ENCODE data around the gene ZDHHC11. TPM values are rescaled to one million over a fixed set of nuclear protein-coding genes. Genes with fewer than 3 reads are reported as not detected.
A peak's percentile ranks its signal among the peaks of the same experiment; 100 is the strongest.
"Not testable (repeated sequence)": the region's sequence is repeated elsewhere in the genome, so short reads cannot be mapped to it uniquely, and the experiment has no call there.

Gene ZDHHC11
- polyA plus RNA-seq, 4 donors, result 4.9 to 40.5 (median 6.5) TPM

GRCh38 chr5:787224-787856 is 63.4 kb downstream of the ZDHHC11 start:
- not testable (repeated sequence) for H3K27ac ChIP-seq (ENCODE audit: low read depth in 1 of 3, low read length in 2 of 3); H3K4me1 ChIP-seq (ENCODE audit: control insufficient read depth in 3 of 3, insufficient read depth in 2 of 3, low read depth in 1 of 3, low read length in 2 of 3); DNase-seq; H3K36me3 ChIP-seq (ENCODE audit: control insufficient read depth in 3 of 3, insufficient read depth in 2 of 3, low read depth in 1 of 3, low read length in 3 of 3); H3K27me3 ChIP-seq (ENCODE audit: control insufficient read depth in 3 of 3, insufficient read depth in 3 of 3, low read length in 3 of 3); FAIRE-seq; H3K4me3 ChIP-seq (ENCODE audit: low read depth in 1 of 3, low read length in 3 of 3)
- WGBS, 3 donors, result 93 to 97% (median 94%) methylated on average over 7 to 14 of the region's 18 CpGs
- H3K9me3 ChIP-seq (ENCODE audit: control insufficient read depth in 2 of 2, insufficient read depth in 1 of 2, low read depth in 1 of 2, low read length in 1 of 2), result peaks cover 0 to 22% of the 10 kb centered on the region in 2 donors

DNA sequence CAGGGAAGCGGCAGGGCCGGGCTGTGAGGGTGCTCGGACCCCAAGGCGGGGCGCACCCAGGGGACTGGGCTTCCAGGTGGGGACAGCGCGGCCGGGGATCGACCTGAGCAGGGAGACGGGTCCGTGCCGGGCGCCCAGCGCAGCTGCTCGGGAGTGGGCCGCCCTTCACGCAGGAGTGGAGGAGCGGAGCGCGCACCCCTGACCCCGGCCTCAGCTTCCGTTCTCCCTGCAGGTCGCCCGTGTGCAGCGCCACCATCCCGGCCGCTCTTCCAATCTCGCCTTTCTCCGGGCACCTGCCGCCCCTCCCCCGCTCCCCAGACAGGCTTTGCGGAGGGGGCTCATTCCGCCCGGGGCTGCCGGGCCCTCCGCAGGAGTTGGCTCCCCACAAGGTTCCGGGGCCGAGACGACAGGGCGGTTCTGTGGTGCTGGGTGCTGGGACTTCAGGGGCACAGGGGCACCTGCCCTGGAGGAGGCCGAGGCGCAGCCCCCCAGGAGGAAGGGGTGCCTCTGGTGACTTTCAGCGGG is 65.5 kb downstream of the ZDHHC11 start:
- peak in 1 of 2 donors; percentile 46 for DNase-seq
- WGBS, 3 donors, result 0 to 2% (median 1%) methylated on average over 7 to 41 of the region's 43 CpGs
- Histone ChIP-seq H3K4me3 (ENCODE audit: low read depth in 1 of 3, low read length in 3 of 3) (peak overlapping the region; percentile 36 to 75 (median 46)), H3K9me3 (ENCODE audit: control insufficient read depth in 2 of 2, insufficient read depth in 1 of 2, low read depth in 1 of 2, low read length in 1 of 2) (peaks cover 0 to 22% of the 10 kb centered on the region in 2 donors)
- not testable (repeated sequence) for FAIRE-seq; H3K36me3 ChIP-seq (ENCODE audit: control insufficient read depth in 3 of 3, insufficient read depth in 2 of 3, low read depth in 1 of 3, low read length in 3 of 3); H3K27ac ChIP-seq (ENCODE audit: low read depth in 1 of 3, low read length in 2 of 3); H3K4me1 ChIP-seq (ENCODE audit: control insufficient read depth in 3 of 3, insufficient read depth in 2 of 3, low read depth in 1 of 3, low read length in 2 of 3); H3K27me3 ChIP-seq (ENCODE audit: control insufficient read depth in 3 of 3, insufficient read depth in 3 of 3, low read length in 3 of 3)

- peak within 1 kb of the TSS; percentile 13 to 65 (median 43) for H3K27ac ChIP-seq (ENCODE audit: low read depth in 1 of 3, low read length in 2 of 3)
- peak in 1 of 2 donors; percentile 95 for DNase-seq
- H3K27me3 ChIP-seq (ENCODE audit: control insufficient read depth in 3 of 3, insufficient read depth in 3 of 3, low read length in 3 of 3); FAIRE-seq; H3K4me1 ChIP-seq (ENCODE audit: control insufficient read depth in 3 of 3, insufficient read depth in 2 of 3, low read depth in 1 of 3, low read length in 2 of 3); H3K36me3 ChIP-seq (ENCODE audit: control insufficient read depth in 3 of 3, insufficient read depth in 2 of 3, low read depth in 1 of 3, low read length in 3 of 3): not testable (repeated sequence)
- 0 to 1% (median 1%) methylated on average over 38 to 101 of the region's 101 CpGs for WGBS, 3 donors
- peaks cover 0 to 19% of the 10 kb centered on the region in 2 donors for H3K9me3 ChIP-seq (ENCODE audit: control insufficient read depth in 2 of 2, insufficient read depth in 1 of 2, low read depth in 1 of 2, low read length in 1 of 2)
- peak within 1 kb of the TSS; percentile 46 to 75 (median 74) for H3K4me3 ChIP-seq (ENCODE audit: low read depth in 1 of 3, low read length in 3 of 3)
Observed at GRCh38 chr5:784428-785177, 66.2 kb downstream of the ZDHHC11 start, which contains the start of gene ZDHHC11B. Gene ZDHHC11B (minus strand): TSS chr5:784729. CDS start chr5:766919, 17,810 bp downstream.

DNA sequence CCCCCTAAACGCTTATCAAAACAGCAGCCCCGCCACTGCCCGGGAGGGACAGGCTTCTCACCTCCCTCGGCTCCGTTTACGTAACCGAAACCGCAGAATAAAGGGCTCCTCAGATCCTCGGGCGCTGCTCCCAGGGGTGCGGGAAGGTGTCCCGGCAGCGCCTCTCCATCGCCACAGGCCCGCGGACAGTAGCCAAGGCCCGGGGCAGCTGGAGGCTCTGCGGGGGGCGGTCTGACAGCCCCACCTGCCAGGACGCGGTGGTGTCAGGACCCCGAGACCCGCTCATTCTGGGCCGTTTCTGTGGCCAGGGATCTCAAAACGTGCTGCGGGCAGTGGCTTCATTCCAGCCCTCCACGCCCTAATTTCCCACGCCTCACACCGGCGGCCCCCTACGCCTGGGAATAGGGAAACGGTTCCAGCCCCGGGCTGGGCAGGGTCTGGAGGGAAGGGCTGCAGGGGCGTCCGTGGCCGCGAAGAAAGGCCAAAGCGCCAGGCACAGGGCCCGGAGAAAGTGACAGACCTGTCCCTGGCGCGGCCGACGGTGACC is 66.8 kb downstream of the ZDHHC11 start:
- WGBS, 3 donors, result 0 to 1% methylated on average over 38 to 43 of the region's 43 CpGs; no CpG with 5 or more reads in 1 of the 3 donors
- H3K27me3 ChIP-seq (ENCODE audit: control insufficient read depth in 3 of 3, insufficient read depth in 3 of 3, low read length in 3 of 3); H3K36me3 ChIP-seq (ENCODE audit: control insufficient read depth in 3 of 3, insufficient read depth in 2 of 3, low read depth in 1 of 3, low read length in 3 of 3); FAIRE-seq; H3K4me1 ChIP-seq (ENCODE audit: control insufficient read depth in 3 of 3, insufficient read depth in 2 of 3, low read depth in 1 of 3, low read length in 2 of 3): not testable (repeated sequence)
- Histone ChIP-seq H3K4me3 (ENCODE audit: low read depth in 1 of 3, low read length in 3 of 3) (peak overlapping the region; percentile 36 to 75 (median 74)), H3K9me3 (ENCODE audit: control insufficient read depth in 2 of 2, insufficient read depth in 1 of 2, low read depth in 1 of 2, low read length in 1 of 2) (peaks cover 0 to 16% of the 10 kb centered on the region in 2 donors), H3K27ac (ENCODE audit: low read depth in 1 of 3, low read length in 2 of 3) (peak overlapping the region; percentile 13 to 65 (median 43))
- peak in 1 of 2 donors; percentile 82 for DNase-seq

DNA sequence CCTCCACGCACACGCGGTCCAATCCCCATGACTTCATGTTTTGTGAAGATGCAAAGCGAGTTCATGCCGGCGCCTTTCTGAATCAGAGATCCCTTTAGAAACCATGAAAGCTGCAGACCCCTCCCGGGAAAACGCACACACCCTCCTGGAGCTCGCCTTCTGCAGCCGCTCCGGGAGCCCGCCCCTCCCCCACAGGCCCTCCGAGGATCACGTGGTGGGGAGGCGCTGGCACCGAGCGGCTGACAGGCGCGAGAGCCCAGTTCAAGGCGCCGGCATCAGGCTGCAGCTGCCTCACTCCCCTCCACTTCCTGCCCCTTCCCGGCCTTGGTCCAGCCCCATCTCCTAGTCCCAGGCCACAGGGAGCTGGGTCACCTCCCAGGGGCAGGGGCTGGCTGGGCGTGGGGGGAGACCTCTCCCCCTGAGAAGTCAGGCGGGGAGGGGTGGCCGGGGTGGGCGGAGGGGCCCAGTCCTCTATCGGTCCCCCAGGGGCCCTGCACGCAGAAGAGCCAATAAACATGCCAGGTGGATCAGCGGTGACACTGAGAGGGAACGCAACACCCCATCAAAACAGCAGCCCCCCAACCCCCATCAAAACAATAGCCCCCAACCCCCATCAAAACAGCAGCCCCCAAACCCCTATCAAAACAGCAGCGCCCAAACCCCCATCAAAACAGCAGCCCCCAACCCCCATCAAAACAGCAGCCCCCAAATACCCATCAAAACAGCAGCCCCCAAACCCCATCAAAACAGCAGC is 67.6 kb downstream of the ZDHHC11 start:
- DNase-seq; H3K27ac ChIP-seq (ENCODE audit: low read depth in 1 of 3, low read length in 2 of 3); H3K36me3 ChIP-seq (ENCODE audit: control insufficient read depth in 3 of 3, insufficient read depth in 2 of 3, low read depth in 1 of 3, low read length in 3 of 3); H3K4me1 ChIP-seq (ENCODE audit: control insufficient read depth in 3 of 3, insufficient read depth in 2 of 3, low read depth in 1 of 3, low read length in 2 of 3); H3K9me3 ChIP-seq (ENCODE audit: control insufficient read depth in 2 of 2, insufficient read depth in 1 of 2, low read depth in 1 of 2, low read length in 1 of 2); H3K27me3 ChIP-seq (ENCODE audit: control insufficient read depth in 3 of 3, insufficient read depth in 3 of 3, low read length in 3 of 3); FAIRE-seq: not testable (repeated sequence)
- WGBS, 3 donors, result 2 to 4% (median 3%) methylated on average over 19 to 30 of the region's 31 CpGs
- peak overlapping the region in 2 of 3 donors; percentile 74 to 75 for H3K4me3 ChIP-seq (ENCODE audit: low read depth in 1 of 3, low read length in 3 of 3)

DNA sequence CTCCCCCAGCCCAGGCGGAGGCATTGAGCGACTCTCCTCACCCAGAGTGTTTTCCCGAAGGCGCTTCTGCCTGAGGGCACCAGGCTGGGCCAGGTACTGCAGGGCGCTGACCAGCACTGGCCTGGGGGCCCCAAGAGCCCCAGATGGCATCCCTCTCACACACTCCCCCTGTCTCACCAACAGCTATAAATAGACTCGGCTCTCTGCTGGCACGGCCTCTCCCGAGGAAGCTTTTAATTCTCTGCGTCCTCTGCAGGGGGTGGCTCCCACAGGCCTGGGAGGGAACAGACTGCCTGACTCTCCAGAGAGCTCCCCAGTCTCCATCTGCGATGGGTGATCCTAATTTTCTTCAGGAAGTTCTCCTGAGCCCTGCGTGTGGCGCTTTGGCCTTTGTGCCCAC is 68.4 kb downstream of the ZDHHC11 start:
- not testable (repeated sequence) for H3K36me3 ChIP-seq (ENCODE audit: control insufficient read depth in 3 of 3, insufficient read depth in 2 of 3, low read depth in 1 of 3, low read length in 3 of 3); H3K4me3 ChIP-seq (ENCODE audit: low read depth in 1 of 3, low read length in 3 of 3); H3K27ac ChIP-seq (ENCODE audit: low read depth in 1 of 3, low read length in 2 of 3); H3K27me3 ChIP-seq (ENCODE audit: control insufficient read depth in 3 of 3, insufficient read depth in 3 of 3, low read length in 3 of 3); DNase-seq; H3K9me3 ChIP-seq (ENCODE audit: control insufficient read depth in 2 of 2, insufficient read depth in 1 of 2, low read depth in 1 of 2, low read length in 1 of 2); FAIRE-seq; H3K4me1 ChIP-seq (ENCODE audit: control insufficient read depth in 3 of 3, insufficient read depth in 2 of 3, low read depth in 1 of 3, low read length in 2 of 3)
- WGBS, 3 donors, result no CpG with 5 or more reads among the region's 12 CpGs

GRCh38 chr5:780571-780970 is 70.2 kb downstream of the ZDHHC11 start:
- not testable (repeated sequence) for H3K4me1 ChIP-seq (ENCODE audit: control insufficient read depth in 3 of 3, insufficient read depth in 2 of 3, low read depth in 1 of 3, low read length in 2 of 3); H3K9me3 ChIP-seq (ENCODE audit: control insufficient read depth in 2 of 2, insufficient read depth in 1 of 2, low read depth in 1 of 2, low read length in 1 of 2); H3K27me3 ChIP-seq (ENCODE audit: control insufficient read depth in 3 of 3, insufficient read depth in 3 of 3, low read length in 3 of 3); FAIRE-seq; H3K4me3 ChIP-seq (ENCODE audit: low read depth in 1 of 3, low read length in 3 of 3); DNase-seq; H3K27ac ChIP-seq (ENCODE audit: low read depth in 1 of 3, low read length in 2 of 3)
- peaks cover 0 to 19% (median 0%) of the 10 kb centered on the region in 3 donors for H3K36me3 ChIP-seq (ENCODE audit: control insufficient read depth in 3 of 3, insufficient read depth in 2 of 3, low read depth in 1 of 3, low read length in 3 of 3)
- 88 to 90% (median 89%) methylated on average over 11 to 17 of the region's 17 CpGs for WGBS, 3 donors

- not testable (repeated sequence) for H3K27ac ChIP-seq (ENCODE audit: low read depth in 1 of 3, low read length in 2 of 3); DNase-seq; FAIRE-seq; H3K9me3 ChIP-seq (ENCODE audit: control insufficient read depth in 2 of 2, insufficient read depth in 1 of 2, low read depth in 1 of 2, low read length in 1 of 2); H3K4me3 ChIP-seq (ENCODE audit: low read depth in 1 of 3, low read length in 3 of 3); H3K27me3 ChIP-seq (ENCODE audit: control insufficient read depth in 3 of 3, insufficient read depth in 3 of 3, low read length in 3 of 3); H3K4me1 ChIP-seq (ENCODE audit: control insufficient read depth in 3 of 3, insufficient read depth in 2 of 3, low read depth in 1 of 3, low read length in 2 of 3)
- peaks cover 0 to 23% (median 0%) of the 10 kb centered on the region in 3 donors for H3K36me3 ChIP-seq (ENCODE audit: control insufficient read depth in 3 of 3, insufficient read depth in 2 of 3, low read depth in 1 of 3, low read length in 3 of 3)
- 81 to 88% (median 85%) methylated on average over 5 to 9 of the region's 9 CpGs for WGBS, 3 donors
Observed at GRCh38 chr5:778967-779366, 71.8 kb downstream of the ZDHHC11 start.

Data from small intestine (tissue), 7 donors.